HG02642 (cell line): ENCODE results near the gene TAF9B.
A peak's percentile ranks its signal among the peaks of the same experiment; 100 is the strongest.
"Not testable (repeated sequence)": the region's sequence is repeated elsewhere in the genome, so short reads cannot be mapped to it uniquely, and the experiment has no call there.

Experiments
- ATAC-seq: cut with Tn5 transposase; IDR thresholded peaks from one replicate; pipeline ENCODE4 v1.9.1; 2021; ENCODE audit warnings: mild to moderate bottlenecking; ENCODE audit not compliant: unreplicated experiment, poor library complexity

Gene TAF9B, protein sequence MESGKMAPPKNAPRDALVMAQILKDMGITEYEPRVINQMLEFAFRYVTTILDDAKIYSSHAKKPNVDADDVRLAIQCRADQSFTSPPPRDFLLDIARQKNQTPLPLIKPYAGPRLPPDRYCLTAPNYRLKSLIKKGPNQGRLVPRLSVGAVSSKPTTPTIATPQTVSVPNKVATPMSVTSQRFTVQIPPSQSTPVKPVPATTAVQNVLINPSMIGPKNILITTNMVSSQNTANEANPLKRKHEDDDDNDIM

DNA sequence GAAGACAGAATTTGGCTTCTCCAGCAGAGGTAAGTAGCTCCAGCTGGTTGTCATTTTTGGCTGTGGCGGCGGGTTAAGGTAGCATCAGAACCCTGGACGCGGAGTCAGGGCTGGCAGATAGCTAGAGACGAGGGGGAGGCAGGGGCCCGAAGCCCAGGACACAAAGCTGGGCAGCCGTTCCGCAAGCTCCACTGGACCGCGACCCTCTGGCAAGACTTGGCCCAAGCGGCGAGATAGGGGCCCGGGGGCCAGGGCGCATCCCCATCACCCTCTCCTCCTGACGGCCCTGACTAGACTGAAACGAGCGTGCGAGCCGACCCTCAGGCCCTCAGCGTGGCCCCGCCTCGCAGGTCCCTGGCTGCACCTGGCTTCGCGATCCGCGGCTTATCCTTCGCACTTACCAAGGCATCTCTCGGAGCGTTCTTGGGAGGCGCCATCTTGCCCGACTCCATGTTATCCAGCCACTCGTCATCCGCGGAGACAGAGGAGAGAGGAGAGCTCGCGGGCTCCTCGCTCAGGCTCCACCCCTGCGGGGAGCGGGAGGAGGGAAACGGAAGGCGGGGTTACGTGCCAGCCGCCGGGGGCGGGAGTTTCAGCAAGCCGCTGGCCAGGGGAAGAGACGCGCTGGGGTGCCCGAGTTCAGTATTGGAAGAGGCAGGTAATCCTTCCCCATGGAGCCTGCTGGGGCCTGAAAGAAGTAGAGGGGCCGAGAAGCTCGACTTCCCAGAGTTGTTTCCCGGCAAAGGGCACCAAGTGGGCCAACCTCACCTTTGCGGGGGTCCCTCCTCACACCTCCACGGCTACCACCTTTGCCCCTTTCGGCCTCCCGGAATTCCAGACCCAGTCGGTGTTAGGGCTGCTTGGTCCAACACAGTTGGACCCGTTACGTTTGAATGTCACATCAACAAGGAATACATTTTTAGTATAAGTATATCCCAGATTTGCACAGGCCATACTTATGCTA lies at the start of gene TAF9B:
Gene TAF9B (minus strand): TSS at position 491 of the 964 bp plus-strand sequence. CDS start 39 bp downstream, at position 452.
- peak; percentile 98 for ATAC-seq

DNA sequence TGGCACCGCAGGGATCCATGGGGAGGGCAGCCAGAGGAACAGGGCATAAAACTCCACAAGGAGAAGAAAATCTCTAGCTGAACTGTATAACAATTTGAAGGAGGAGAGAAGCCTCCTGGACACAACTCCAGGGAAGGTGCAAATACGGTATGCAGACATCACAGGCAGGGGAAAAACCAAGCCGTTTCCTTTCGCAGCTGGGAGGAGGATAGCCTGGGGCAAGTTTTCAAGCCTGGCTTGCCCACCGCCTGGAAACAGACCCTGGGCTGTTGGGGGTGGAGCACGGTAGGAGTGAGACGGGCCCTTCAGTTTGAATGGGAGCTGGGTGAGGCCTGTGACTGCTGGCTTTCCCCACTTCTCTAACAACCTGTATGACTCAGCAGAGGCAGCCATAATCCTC lies 43.4 kb upstream of the TAF9B start:
- ATAC-seq = no peak

DNA sequence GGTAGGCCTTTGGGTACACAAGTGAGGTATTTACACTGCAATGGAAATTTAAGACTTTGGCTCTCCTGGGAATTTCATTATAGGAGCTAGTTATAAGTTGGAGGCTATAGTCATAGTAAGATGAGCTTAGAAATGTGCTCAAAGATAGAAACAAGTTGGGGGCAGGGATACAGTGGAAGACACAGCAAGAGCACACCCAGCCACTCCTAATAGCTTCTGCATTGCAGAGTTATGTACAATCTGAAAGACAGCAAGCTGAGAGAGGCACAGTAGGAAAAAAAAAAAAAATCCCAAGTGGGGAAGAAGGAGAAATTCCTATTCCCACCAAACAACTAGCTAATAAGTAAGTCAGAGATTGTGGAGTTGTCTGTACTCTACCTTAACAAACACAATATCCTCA lies 41.9 kb upstream of the TAF9B start:
- no peak for ATAC-seq

DNA sequence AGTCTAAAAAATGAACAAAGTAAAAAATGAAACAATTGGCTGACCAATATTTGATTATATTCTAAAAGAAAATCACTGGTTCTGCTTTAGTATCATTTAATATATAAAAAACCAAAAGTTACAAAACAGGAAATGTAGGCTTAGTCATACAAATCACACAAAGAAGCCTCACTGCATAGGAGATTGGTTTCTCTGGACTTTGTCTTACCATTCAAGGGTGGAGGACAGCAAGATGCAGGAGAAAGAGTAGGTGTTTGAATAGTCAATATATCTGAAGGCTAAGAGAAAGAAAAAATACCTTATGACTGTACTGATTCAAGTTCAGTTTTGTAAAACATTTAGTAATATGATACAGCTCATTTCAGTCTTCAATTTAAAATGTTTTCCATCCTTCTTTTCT lies 28.6 kb upstream of the TAF9B start:
- ATAC-seq = no peak

DNA sequence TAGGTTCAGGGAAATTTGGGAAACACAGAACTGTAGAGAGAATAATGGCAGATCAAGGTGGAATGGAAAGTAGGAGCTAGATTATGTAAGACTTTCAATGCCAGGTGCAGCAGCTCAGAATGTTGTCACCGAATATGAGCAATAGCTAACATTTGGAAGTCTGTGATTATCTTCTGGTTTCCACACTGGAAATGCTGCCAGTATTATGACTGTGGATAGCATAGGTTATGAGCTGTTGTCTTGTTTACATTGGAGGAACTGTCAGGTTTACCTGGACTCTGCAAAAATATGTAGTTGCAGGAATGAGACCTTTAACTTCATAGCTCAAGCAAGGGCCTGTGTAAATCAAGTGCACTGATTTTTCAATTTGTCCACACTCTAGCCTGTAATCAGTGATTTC lies 26.0 kb upstream of the TAF9B start:
- no peak for ATAC-seq

DNA sequence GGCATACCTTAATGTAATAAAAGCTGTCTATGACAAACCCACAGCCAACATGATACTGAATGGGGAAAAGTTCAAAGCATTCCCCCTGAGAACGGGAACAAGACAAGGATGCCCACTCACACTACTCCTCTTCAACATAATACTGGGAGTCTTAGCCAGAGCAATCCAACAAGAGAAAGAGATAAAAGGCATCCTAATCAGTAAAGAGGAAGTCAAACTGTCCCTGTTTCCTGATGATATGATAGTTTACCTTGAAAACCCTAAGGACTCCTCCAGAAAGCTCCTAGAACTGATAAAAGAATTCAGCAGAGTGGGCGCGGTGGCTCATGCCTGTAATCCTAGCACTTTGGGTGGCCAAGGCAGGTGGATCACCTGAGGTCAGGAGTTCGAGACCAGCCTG lies 23.7 kb upstream of the TAF9B start:
- ATAC-seq = not testable (repeated sequence)

DNA sequence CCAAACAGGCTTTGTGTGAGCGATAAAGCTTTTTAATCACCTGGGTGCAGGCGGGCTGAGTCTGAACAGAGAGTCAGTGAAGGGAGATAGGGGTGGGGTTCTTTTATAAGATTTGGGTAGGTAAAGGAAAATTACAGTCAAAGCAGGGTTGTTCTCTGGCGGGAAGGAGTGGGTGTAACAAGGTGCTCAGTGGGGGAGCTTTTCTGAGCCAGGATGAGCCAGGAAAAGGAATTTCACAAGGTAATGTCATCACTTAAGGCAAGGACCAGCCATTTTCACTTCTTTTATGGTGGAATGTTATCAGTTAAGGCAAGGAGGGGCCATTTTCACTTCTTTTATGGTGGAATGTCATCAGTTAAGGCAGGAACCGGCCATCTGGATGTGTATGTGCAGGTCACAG lies 21.3 kb upstream of the TAF9B start:
- not testable (repeated sequence) for ATAC-seq

DNA sequence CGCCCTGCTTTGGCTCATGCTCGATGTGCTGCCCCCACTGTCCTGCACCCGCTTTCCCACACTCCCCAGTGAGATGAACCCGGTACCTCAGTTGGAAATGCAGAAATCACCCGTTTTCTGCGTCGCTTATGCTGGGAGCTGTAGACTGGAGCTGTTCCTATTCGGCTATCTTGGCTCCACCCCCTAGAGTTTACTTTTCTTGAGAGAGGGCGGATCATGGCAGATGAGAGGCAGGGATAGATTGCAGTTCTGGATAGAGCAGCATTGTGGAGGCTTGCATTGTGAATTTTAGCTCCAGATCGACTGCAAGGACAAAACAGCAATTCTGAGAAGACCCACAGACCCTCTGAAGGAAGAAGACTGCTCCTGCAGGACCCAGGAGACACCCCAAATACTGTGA lies 18.4 kb upstream of the TAF9B start:
- ATAC-seq = not testable (repeated sequence)

DNA sequence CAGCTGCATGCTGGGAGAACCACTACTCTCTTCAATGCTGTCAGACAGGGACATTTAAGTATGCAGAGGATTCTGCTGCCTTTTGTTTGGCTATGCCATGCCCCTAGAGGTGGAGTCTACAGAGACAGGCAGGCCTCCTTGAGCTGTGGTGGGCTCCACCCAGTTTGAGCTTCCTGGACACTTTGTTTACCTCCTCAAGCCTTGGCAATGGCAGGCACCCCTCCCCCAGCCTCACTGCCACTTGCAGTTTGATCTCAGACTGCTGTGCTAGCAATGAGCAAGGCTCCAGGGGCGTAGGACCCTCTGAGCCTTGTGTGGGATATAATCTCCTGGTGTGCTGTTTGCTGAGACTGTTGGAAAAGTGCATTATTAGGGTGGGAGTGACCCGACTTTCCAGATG lies 17.9 kb upstream of the TAF9B start:
- ATAC-seq = not testable (repeated sequence)

DNA sequence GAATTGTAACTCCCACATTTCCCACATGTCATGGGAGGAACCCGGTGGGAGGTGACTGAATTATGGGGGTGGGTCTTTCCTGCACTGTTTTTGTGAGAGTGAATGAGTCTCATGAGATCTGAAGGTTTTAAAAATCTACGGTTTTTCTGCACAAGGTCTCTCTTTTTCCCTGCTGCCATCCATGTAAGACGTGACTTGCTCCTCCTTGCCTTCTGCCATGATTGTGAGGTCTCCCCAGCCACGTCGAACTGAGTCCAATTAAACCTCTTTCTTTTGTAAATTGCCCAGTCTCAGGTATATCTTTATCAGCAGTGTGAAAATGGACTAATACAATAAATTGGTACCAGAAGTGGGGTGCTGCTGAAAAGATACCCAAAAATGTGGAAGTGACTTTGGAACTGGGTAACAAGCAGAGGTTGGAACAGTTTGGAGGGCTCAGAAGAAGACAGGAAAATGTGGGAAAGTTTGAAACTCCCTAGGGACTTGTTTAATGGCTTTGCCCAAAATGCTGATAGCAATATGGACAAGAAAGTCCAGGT lies 7.6 kb upstream of the TAF9B start:
- ATAC-seq = not testable (repeated sequence)

DNA sequence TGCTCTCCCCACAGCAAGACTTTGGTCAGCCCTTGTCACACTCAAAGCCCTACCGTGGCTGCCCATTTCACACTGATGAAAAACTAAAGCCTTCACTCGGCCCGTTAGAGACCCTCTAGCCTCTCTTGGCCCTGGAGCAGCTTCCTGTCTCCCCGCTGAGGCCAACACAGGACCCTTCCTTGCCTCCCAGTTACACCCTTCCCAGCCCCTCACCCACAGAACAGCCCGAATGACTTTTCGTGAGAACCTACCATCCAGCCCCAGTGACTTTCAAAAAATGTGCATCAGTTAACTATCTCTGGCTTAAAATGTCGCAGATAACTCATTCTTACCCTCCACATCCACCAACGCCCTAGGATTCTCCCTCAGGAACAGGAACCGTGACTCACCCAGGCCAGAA lies 756 bp upstream of the TAF9B start:
- ATAC-seq = no peak

DNA sequence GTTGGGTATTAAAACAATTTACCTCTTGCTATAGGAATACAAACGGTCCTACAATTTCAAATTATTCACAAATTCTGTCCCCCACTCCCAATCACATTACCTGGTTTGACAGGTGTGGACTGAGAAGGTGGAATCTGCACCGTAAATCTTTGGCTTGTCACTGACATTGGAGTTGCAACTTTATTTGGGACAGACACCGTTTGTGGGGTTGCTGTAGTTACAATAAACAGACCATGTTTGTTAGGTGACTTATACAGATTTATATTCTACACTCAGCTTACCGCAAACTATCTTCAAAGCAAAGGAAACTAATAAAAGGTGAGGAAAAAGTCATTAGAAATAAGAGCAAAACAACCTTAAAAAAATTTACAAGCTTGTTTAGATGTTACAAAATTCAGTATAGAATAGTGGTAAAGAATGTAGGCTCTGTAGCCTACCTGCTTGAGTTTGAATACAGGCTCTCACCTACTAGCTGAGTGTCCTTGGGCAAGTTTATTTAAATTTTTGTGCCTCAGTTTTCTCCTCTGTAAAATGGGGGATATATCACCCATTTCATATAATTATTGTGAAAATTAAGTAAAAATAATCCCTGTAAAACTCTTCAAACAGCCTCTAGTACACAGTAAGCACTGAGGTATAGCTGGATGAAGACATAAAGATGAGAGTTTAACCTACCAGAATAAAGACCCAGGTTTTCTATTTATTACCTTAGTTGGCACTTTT lies 6.1 kb downstream of the TAF9B start:
- no peak for ATAC-seq

DNA sequence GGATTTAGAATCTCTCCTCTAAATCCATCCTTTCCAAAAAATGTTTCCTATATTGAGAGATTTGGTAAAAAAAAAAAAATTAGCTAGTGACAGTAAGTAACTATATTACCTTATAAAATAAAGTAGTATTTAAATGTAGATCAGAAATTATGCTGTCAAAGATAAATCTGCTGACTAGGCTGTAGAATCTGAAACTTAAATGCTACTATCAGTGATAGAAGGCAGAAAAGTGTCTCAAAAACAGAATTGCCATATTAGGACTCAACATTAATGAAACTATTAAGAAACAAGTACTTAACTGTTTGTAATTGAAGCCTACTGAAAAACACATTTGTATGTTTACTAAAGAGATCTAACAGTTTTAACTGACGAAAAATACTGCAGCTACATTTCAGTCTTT lies 8.3 kb downstream of the TAF9B start:
- ATAC-seq = no peak

DNA sequence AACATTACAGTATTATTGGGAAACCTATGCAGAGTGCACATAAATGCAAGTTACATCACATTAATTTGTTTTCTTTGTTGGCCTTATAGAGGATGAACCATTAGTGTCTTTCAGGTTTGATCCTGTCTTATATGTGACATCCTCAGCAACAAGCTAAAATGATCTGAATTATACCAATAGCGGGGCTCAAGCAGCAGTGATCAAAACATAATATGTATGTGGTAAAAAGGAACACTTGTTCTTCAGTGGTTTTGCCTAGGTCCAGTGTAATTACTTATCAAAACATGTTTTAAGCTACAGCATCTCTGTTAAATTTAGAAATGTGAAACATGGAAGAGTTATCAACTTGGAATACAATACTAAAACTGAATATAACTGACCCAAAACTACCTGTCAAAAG lies 9.1 kb downstream of the TAF9B start:
- no peak for ATAC-seq

DNA sequence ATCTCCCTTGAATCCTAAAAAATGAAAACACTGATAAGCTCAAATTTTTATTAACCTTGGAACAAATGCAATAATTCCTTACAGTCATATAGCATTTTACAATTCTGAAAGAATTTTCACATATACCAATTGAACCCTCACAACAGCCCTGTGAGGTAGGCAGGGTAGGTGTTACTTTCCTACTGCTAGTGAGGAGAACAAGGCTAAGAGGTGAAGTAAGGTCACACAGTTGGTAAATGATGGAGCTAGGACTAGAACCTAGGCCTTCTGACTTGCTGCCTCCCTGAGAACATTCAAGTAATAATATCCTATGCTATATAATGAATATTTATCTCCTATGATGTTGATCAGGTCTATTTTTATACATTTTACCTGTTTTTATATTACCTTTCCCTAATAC lies 9.7 kb downstream of the TAF9B start:
- ATAC-seq = no peak

DNA sequence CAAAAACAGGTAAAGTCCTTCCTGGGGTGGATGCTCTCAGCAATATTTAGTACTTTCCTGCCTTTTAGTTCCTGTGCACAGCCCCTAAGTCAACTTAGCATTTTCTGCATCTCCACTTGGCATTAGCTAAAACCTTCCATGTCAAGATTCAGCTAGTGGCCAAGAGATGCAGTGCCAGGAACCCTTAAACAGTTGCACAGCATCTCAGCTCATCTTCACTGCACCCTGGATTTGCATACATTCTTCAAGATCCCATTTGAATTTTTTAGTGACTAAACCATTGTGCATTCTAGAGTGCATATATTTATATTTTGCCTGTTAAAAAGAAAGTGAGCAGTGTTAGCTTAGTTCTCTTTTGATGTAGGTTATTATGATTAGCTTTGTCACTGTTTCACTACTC lies 13.7 kb downstream of the TAF9B start:
- ATAC-seq = not testable (repeated sequence)

DNA sequence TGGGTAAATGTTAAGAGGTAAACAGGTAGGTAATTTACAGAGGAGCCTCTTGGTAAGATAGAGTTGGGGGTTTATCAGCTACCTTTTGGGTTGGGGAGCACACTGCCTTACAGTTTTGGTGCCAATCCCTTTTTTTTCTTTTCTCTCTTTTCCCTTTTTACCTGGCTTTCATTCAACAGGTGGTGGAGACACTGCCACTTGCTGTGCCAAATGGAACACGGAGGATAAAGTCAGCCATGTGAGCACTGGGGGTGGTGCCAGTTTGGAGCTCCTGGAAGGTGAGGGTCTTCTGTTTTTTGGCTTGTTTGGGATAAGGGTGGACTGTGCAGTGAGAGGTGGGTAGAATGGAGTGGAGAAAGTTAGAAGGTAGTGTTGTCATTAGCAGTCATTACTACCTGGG lies 14.3 kb downstream of the TAF9B start:
- ATAC-seq = no peak

DNA sequence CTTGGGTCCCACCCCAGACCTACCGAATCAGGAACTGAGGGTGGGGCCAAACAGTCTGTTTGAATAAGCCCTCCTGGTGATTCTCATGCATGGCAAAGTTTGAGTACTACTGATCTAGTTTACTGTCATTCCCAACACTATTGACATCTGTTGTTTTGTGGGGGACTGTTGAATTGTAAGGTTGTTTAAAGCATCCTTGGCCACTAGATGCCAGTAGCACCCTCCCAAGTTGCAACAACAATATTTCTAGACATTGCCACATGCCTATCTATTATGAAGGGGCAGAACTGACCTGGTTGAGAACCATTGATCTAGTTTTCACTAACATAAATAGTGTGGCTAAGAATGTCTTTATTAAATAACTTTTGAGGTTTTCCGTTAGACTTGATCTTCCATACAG lies 15.1 kb downstream of the TAF9B start:
- ATAC-seq = no peak

DNA sequence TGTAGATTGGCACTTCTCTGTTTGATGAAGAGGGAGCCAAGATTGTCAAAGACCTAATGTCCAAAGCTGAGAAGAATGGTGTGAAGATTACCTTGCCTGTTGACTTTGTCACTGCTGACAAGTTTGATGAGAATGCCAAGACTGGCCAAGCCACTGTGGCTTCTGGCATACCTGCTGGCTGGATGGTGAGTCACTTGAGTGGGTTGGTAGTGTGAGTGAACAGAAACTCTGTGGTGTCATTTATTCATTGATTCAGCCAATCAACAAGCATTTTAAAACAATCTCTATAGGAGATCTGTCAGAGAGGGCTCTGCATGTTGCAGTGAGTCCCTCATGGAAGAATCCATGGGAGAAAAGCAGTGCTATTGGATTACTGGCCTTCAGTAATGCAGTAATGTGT lies 16.3 kb downstream of the TAF9B start:
- no peak for ATAC-seq

DNA sequence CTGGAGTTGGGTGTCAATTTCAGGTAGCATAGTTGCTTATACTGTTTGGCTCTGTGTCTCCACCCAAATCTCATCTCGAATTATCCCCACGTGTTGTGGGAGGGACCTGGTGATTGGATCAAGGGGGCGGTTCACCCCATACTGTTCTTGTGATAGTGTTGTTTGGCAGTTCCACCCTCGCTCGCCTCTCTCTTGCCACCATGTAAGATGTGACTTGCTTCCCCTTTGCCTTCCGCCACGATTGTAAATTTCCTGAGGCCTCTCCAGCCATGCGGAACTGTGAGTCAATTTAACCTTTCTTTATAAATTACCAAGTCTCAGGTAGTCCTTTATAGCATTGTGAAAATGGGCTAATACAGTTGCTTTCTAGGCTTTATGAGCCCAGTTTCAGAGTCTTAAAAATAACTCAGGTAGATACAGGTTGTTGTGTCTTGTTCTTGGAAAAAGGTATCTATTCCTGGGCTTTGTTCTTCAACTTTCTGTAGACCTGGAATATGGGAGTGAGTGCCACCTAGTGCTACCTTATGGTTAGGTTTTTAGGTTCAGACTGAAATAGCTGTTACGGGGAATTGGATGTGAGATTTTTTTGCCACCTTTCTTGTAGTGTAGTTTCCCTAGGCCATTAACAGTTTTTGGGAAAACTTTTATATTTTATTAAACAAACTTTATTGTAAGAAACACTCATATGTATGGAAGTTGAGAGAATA lies 19.8 kb downstream of the TAF9B start:
- no peak for ATAC-seq
